ENCODE data around the gene HMGN3.

The HMGN3 gene

GRCh38 chr6:79188107-79188506, 46.4 kb downstream of the HMGN3 start:
- in situ Hi-C loops (cut with MboI; ENCODE audit: low sequenced_read_pairs), result no loop called here

- in situ Hi-C loops (cut with MboI; ENCODE audit: low sequenced_read_pairs), result no loop called here
Measured at GRCh38 chr6:79186564-79186963, 47.9 kb downstream of the HMGN3 start.

DNA sequence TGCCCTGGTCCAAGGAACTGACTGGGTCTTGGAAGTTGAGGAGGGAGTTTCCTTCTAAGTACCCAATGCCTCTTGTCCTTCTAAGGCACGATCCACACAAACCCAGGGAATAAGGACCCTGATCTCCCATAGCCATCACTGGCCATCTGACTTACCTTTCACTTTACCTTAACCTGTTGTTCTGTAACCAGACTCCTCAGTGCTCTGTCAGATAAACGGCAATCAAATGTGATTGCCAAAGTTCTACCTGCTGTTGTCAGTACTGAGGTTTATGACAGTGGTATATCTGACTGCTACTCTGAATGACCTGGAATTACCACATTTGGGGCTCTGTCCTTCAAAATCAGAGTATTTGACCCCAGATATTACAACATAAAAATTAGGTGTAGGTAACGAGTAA, 49.8 kb downstream of the HMGN3 start:
- in situ Hi-C loops (cut with MboI; ENCODE audit: low sequenced_read_pairs), result no loop called here

DNA sequence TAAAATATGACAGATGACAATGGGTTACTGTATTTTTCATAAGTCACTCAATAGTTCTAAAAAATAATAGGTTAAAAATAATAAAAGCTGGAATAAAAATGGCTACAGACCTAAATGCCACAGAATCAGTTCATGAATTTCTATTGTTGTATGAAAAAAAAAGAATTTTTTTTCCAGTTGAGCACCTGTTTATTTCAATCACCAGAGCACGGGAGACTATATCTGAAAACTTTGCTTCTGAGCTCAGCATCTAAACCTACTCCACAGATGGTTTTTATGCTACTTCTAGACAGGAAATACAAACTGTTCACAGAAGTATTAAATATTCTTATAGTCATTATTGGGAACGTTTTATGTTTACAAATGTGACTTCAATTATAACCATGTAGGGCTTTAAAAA, 50.4 kb downstream of the HMGN3 start:
- in situ Hi-C loops (cut with MboI; ENCODE audit: low sequenced_read_pairs), result no loop called here

GRCh38 chr6:79180052-79180451, 54.4 kb downstream of the HMGN3 start:
- in situ Hi-C loops (cut with MboI; ENCODE audit: low sequenced_read_pairs), result no loop called here

DNA sequence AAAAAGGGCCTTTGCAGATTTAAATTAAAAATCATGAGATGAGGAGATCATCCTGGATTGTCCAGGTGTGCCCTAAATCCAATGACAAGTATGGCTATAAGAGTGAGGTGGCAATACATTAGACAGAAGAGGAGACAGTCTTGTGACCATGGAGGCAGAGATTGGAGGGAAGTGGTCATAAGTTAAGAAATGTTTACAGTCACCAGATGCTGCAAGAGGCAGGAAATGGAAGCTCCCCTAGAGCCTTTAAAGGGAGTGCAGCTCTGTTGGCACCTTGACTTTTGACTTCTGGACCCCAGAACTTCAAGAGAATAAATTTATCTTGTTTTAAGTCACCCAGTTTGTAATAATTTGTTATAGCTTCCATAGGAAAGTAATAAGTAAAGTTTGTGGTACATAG, 61.1 kb downstream of the HMGN3 start:
- in situ Hi-C loops (cut with MboI; ENCODE audit: low sequenced_read_pairs), result no loop called here

- in situ Hi-C loops (cut with MboI; ENCODE audit: low sequenced_read_pairs), result no loop called here
Measured at GRCh38 chr6:79170959-79171358, 63.5 kb downstream of the HMGN3 start.

GRCh38 chr6:79170431-79170830, 64.1 kb downstream of the HMGN3 start:
- in situ Hi-C loops (cut with MboI; ENCODE audit: low sequenced_read_pairs), result no loop called here

- in situ Hi-C loops (cut with MboI; ENCODE audit: low sequenced_read_pairs), result no loop called here
Measured at GRCh38 chr6:79168695-79168980, 65.8 kb downstream of the HMGN3 start.

GRCh38 chr6:79167931-79168694, 66.4 kb downstream of the HMGN3 start:
- in situ Hi-C loops (cut with MboI; ENCODE audit: low sequenced_read_pairs), result no loop called here

- in situ Hi-C loops (cut with MboI; ENCODE audit: low sequenced_read_pairs), result no loop called here
Measured at GRCh38 chr6:79159846-79160245, 74.6 kb downstream of the HMGN3 start.

GRCh38 chr6:79158856-79159516, 75.5 kb downstream of the HMGN3 start:
- in situ Hi-C loops (cut with MboI; ENCODE audit: low sequenced_read_pairs), result no loop called here

DNA sequence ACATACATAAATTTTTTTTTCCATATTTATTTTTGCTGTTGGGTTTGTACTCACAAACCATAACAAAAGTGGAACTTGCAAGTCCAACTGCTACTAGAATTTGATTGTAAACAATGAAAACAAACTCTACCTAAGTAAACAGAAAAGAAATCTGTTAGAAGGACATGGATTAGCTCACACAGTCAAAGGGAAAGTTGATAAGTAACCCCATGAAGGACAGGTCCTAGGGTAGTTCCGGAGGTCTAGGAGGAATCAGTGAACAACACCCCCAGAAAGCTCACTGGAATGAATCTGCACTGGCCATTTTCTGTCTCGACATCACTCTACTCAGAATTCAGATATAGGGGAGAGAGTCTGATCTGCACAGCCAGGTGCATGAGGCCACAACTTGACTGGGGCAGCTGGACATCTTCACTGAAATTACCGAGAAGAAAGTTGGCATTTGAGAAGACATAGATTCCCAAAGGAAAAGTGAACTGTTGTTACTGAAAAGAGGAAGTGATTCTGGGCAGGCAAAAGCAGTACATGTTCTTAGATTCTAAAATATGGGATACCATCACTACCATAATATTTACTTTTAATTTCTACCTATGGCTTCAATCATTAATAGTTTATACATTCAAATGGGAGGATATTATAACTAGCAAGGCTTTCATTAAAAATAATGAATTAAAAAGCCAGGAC, 76.4 kb downstream of the HMGN3 start:
- in situ Hi-C loops (cut with MboI; ENCODE audit: low sequenced_read_pairs), result no loop called here

DNA sequence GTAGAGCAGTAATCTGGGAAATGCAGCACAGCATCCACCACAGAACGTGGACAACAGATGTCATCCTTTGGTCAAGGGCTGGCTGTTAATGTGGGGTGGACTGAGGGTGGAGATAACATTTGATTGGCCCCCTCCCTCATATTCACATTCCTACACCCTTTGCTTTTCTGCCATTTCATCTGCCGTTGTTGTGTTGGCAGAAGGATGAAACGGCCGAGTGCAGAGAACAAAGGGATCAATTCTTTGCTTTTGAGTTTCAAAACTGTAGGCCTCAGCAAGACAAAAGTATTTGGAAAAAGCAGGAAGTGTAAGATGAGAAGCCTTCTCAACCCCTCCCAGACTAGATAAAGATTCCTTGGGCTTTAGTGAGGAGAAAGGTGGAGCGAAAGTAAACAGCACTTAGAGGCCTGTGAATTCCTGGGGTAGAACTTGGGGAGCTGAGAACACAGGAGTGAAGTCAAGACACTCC, 82.2 kb downstream of the HMGN3 start:
- in situ Hi-C loops (cut with MboI; ENCODE audit: low sequenced_read_pairs), result no loop called here

All from HL-60/S4 (cell line).